HG02610 (cell line): ENCODE data around the gene SEC14L2.
A peak's percentile ranks its signal among the peaks of the same experiment; 100 is the strongest.

Source experiments
- ATAC-seq: cut with Tn5 transposase; IDR thresholded peaks from one replicate; pipeline ENCODE4 v1.9.1; 2021; ENCODE audit warnings: mild to moderate bottlenecking, moderate library complexity; ENCODE audit not compliant: unreplicated experiment

The SEC14L2 gene

DNA sequence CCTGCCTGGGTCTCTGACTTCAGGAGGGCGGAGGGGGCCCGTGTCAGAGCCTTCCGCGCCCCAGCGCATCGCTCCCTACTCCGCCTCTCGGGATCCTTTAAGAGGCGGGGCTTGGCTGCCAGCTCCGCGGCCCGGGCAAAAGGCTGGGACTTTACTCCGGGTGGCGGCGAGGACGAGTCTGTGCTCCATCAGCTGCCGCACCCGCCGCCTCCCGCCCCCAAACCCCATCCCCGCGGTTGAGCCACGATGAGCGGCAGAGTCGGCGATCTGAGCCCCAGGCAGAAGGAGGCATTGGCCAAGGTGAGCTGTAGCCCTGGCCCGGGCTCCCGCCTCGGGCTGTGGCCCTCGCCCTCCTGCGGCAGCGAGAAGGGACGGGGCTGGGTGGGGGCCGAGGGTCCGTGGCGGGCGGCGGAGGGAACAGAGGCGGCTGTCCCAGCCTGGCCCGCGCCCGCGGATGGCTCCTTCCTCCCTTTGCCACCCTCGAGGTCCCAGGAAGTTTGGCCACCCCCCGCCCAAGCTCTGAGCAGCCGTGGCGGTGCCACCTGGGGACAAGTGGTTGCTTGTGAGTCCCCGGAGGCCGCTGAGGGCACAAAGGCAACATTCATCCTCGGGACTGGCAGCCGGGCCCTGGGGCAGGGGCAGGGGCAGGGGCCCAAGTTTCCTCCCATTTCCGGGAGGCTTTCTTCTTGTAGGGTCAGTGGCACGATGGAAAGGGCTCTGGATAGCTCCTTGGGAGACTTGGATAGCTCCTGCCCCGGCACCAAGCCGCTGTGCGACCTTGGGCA is at the start of gene SEC14L2:
Gene SEC14L2, plus strand, starts transcription at position 148 of the 785 bp plus-strand sequence. Its CDS starts 99 bp downstream, at position 247.
- ATAC-seq, result no peak

DNA sequence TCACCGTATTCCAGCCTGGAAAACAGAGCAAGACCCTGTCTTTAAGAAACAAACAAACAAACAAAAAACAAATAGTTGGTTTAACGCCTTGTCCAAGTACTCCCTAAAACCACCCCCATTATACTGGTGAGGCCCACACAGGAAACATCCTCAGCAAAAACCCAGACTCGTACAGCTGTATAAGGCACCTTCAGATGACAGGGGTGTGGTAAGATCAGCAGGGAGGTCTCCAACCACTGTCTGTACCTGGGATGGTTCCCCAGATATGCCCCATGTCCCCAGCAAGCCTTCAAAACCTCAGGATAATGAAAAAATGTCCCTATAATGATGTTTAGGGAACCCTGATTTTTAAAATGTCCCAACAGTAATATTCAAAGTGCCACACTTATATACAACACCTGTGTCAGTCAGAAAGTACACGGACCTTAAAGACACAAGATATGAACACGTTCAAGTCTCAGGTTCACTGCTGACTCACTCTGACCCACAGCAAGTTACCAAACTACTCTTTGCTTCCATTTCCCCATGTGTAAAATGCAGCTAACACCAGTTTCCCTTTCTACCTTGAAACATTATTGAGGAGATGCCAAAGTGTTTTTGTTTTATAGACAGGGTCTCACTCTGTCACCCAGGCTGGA is 49.4 kb upstream of the SEC14L2 start:
- no peak for ATAC-seq

DNA sequence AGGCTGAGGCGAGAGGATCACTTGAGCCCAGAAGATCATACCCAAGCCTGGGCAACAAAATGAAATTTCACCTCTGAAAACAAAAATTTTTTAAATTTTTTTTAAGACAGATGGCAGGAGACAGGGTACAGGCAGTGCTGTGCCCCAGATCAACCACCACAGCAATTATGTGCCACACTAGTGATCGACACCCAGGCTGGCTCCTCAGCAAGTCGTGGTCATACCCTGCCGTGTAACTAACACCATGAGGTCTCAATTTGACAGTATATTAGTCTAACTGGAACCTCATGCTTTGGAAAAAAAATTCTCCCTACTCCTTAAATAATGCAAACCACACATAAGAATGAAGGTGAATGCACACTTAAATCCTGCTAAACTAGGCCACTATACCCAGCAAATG is 48.4 kb upstream of the SEC14L2 start:
- ATAC-seq, result no peak

DNA sequence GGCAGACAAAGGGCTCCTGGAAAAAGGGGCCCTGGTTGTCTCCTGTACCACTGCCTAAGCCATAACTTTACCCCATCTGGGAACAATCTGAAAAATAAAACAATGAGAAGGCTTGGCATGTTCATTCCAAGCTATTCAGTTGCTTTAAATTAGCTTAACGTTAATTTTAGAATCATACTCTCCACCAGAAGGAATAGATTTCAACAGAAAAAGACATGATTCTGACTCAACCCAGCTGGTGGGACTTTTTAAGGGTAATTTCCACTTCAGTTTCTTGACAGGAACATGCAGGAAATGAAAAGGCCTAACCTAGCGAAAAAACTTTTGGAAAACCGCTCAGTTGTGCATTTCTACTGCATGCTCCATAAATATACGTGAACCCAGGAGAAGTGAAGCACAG is 48.0 kb upstream of the SEC14L2 start:
- no peak for ATAC-seq

DNA sequence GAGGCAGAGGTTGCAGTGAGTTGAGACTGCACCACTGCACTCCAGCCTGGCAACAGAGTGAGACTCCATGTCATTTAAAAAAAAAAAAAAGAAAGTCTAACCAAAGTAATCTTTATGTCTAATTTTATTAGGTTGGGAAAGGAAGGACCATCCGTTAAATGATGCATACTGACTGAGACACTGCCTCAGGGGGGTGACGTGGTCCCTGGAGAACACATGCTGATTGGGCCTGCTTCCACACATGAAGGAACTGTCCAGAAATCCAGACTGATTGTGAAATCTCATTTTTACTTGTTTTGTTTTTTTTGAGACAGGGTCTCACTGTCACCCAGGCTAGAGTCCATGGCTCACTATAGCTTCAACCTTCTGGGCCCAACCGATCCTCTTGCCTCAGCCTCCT is 45.6 kb upstream of the SEC14L2 start:
- ATAC-seq, result no peak

DNA sequence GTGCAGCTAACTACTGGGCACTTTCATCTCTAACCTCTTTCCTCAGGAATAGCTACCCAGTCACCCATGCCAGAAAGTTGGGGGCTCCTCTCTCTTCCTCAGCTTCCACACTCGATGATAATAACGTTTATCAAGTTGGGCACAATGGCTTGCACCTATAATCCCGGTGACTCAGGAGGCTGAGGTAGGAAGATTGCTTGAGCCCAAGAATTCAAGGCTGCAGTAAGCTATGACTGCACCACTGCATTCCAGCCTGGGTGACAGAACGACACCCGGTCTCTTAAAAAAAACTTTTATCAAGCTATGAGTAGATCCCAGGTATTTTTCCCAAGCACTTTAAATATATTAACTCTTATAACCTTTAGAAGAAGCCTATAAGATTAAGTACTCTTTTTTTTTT is 42.2 kb upstream of the SEC14L2 start:
- ATAC-seq, result no peak

DNA sequence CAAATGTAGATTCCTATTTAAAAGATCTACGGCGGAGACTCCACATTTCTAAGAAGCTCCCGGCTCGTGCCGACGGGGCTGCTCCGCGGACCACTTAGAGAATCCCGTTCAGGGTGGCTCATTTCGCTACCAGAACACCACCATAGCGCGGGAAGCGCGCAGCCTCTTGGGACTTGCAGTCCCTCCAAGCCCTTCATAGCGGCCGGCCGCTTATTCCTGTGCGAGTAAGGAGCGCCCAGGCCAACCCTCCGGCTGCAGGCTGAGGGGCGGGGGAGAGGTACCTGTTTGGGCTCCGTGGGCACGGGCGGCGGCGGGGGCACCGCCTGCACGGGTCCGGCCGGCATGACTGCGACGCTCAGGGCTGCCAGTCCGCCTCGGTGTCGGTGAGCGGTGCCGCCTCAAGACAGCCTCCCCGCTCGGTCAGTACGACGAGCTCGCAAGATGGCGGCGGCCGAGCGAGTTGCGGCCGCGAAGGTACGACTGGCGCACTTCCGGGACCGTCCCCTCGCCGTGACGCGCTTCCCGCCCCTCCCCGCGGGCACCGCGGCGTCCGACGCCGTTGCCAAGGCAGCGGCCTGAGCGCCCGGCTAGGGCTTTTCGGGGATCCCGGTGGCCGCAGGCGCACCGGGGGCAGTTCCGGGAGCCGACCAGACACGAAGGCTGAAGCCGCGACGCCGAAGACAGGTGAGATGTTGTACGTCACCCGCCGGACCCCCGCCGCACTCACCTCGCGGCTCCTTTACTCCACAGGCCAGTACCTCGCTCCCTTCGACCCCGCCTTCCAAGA is 40.2 kb upstream of the SEC14L2 start, which contains the start of the genes CCDC157 and SF3A1:
Gene CCDC157, plus strand, starts transcription at position 559 of the 787 bp plus-strand sequence. CDS start 8,994 bp downstream, outside the sequence.
Gene SF3A1, minus strand, starts transcription at position 446 of the 787 bp plus-strand sequence. Its CDS starts 102 bp downstream, at position 344.
- peak; percentile 89 for ATAC-seq

DNA sequence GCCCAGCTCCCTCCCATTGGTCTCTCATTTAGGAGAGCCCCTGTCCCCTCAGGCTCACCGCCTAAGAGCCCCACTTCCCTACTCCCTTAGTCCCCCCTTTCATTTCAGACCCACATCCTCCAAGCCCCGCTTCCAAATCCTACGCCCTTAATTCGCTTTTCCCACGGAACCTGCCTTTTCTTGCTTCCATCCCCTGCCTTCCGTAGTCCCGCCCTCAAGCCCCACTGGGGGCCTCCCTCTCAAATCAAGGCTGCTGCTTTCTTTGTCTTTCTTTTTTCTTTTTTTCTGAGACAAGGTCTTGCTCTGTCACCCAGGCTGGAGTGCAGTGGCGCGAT is 39.6 kb upstream of the SEC14L2 start:
- ATAC-seq, result no peak

DNA sequence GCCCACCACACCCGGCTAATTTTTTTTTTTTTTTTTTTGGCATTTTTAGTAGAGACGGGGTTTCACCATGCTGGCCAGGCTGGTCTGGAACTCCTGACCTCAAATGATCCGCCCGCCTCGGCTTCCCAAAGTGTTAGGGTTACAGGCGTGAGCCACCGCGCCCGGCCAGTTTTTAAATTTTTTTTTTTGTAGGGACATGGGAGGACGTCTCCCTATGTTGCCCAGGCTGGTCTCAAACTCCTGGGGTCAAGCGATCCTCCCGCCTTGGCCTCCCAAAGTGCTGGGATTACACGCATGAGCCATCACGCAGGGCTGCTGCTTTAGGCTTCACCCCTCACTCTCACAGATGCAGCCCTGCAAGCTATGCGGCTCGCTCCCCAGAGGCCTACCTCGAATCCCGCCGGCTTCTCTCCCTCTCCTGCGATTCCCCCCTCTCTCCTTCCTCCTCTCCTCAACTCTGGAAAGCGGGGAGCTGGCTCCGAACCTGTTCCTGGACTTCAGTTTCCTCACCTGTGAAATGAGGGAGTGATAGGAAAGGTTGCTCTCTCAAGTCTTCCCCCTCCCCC is 39.1 kb upstream of the SEC14L2 start:
- no peak for ATAC-seq

DNA sequence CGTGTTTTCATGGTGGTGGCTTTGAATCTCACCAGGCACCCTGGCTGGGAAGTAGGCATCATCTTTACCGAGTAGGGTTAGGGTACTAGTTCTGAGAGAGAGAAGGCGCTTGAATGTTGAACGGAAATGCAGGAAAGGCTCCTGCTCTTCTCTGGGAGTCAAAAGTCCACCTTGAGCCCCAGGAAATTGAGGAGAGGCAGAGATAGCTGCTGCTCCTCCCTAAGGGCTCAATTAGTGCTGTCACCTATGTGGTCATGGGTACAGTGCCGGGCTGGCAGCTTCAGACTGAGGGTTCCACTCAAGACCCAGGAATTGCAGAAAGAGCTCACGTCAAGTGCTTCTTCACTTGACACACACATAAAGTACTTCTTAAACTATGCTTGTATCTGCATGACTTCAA is 38.3 kb upstream of the SEC14L2 start:
- no peak for ATAC-seq

DNA sequence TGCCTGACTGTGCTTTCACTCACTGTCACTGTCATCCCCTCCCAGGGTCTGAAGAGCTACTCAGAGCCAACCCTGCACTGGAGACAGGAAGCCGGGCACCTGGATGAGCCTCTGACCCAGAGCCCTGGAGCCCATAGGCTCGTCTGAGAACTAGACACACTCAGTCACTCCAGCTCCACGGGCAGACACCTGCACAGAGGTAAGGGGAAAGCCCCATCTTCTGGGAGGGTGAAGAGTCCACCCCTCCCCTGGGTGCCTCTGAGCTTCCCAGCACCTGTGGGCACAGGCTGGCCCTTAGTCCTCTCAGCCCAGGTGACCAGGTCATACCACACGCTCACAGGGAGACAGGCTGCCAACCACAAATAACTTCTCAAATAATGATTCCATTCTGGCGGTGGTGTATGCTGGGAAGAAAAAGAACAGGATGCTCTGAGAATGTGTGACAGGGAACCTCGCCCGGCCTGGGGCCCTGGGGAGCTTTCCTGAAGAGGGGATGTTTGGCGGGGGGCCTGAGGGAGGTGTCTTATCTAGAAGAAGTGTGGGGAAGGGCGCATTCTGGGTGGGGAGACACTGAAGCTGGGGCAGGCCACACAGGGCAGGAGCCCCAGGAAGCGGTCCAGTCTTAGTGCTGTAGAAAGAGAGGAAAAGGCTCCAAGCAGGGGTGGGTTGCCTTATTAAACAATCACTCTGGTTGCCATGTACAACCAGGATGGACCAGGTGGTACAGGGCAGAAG is 34.7 kb upstream of the SEC14L2 start:
- no peak for ATAC-seq

DNA sequence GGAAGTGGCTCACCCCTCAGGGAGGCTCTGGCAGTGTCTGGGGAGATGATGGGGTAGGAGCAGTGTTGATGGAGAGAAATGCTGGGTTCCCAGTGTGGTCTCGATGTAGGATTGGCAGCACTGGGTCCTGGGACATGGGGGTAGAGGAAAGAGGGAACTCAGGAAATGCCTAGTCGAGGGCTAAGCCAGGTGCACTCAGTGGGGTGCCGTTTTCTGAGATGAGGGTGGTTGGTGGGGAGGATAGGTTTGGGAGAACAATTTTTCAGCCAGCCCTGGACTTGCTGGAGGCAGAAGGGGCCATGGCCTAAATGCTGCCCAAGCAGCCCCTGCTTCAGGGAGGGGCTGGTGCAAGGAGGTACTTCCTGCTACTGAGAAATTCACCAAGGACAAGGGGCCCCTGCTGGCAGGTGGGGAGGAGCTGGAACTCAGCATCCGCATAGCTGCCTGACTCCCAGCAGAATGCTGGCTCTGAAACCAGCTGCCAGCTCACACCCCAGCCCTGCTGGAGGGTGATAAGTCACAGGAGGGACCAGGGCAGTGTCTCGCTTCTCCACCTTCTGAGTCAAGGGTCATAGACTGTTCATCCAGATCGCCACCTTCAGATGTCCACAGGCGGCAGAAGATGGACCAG is 34.1 kb upstream of the SEC14L2 start:
- no peak for ATAC-seq

DNA sequence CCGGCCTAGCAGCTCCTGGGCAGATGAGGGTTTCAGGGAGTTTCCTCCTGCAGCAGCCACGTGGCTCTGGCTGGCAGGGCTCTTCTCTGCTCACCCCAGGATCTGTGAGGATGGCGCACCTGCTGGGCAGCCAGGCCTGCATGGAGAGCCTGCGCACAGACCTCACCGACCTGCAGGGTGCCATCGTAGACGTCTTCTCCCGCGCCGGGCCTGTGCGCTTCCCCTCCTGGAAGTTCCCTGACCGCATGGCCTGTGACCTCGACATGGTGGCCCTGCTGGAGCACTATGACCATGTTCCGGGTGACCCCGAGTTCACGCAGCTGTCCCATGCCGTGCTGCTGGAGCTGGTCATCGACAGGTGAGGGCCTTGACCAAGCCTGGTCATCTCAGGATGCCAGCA is 30.9 kb upstream of the SEC14L2 start:
- ATAC-seq, result no peak

DNA sequence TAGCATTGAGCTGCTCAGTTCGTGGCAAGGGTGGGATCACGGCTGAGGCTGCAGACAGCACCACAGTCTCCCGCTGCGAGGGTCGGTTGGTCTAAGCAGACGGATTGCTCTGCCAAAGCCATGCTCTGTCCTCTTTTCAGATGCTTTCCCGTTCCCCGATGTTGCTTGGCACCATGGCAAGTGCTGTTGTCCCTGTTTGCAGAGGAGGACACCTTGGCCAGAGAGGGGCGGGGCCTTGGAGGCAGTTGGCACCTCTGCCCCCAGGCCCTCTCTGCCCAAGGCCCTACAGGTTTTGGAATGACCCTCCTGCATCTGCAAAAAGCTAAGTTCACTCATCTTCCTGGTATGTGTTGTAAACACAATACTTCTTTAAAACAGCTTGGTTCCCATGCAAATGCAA is 28.4 kb upstream of the SEC14L2 start:
- no peak for ATAC-seq

DNA sequence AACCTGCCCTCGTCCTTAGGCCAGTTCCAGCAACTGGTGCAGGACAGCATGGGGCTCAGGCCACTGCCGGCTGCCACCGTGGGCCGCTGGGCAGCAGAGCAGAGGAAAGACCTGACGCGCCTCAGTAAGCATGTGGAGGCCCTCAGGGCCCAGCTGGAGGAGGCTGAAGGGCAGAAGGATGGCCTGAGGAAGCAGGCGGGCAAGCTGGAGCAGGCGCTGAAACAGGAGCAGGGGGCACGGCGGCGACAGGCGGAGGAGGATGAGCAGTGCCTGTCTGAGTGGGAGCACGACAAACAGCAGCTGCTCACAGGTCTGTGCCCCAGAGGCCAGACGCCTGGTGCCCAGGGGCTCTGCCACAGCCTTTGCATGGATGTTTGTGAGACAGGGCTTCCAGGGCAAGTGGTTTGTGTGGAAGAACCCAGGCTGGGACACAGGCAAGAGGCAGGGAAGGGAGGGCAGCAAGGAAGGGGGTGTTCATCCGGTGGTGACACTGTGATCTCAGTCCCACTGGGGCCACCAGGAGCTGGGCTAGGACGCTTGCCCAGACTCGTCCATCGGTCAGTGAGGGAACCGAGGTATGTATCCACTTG is 26.1 kb upstream of the SEC14L2 start:
- no peak for ATAC-seq

DNA sequence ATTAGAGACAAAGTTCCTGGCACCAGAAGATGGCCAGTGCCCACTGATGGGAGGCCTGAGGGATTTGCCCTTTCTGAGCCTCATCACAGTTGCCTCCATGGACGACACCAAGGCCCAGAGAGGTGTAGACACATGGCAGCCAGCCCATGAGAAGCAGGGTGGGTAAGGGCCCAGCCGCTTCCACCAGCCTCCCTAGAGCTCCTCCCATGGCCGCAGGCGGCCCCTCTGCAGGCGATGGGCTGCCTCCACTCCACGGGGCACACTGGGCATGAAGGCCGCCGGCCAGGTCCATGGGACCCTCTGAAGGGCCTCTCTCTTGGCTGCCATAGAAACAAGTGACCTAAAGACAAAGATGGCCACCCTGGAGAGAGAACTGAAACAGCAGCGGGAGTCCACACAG is 25.5 kb upstream of the SEC14L2 start:
- no peak for ATAC-seq

DNA sequence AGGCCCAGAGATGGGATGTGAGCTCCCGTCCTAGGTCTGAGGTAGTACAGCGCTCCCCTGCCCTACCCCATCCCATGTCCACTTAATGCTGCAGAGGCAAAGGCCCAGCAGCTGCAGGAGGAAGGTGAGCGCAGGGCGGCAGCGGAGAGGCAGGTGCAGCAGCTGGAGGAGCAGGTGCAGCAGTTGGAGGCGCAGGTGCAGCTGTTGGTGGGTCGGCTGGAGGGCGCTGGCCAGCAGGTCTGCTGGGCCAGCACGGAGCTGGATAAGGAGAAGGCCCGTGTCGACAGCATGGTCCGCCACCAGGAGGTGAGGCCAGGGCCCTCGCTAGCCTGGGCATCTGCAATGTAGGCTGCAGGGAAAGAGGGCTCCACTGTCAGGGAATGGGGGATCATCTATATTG is 24.8 kb upstream of the SEC14L2 start:
- ATAC-seq, result no peak

DNA sequence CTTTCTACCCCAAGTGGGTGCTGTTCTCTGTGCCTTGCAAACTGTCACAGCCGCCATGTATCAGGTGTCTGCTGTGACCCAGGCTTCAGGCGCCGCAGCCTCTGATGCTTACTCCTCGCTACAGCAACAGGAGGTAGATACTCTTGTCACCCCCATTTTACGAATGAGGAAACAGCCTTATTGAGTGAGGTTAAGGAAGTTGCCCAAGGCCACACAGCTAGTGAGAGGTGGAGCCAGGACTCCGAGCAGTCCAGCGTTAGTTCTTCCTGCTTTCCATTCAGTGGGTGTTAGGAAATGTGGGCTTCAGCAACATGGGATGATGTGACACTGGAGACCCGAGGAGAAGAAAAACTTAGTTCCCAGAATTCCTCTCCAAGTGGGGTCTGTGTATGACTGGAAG is 23.9 kb upstream of the SEC14L2 start:
- no peak for ATAC-seq

DNA sequence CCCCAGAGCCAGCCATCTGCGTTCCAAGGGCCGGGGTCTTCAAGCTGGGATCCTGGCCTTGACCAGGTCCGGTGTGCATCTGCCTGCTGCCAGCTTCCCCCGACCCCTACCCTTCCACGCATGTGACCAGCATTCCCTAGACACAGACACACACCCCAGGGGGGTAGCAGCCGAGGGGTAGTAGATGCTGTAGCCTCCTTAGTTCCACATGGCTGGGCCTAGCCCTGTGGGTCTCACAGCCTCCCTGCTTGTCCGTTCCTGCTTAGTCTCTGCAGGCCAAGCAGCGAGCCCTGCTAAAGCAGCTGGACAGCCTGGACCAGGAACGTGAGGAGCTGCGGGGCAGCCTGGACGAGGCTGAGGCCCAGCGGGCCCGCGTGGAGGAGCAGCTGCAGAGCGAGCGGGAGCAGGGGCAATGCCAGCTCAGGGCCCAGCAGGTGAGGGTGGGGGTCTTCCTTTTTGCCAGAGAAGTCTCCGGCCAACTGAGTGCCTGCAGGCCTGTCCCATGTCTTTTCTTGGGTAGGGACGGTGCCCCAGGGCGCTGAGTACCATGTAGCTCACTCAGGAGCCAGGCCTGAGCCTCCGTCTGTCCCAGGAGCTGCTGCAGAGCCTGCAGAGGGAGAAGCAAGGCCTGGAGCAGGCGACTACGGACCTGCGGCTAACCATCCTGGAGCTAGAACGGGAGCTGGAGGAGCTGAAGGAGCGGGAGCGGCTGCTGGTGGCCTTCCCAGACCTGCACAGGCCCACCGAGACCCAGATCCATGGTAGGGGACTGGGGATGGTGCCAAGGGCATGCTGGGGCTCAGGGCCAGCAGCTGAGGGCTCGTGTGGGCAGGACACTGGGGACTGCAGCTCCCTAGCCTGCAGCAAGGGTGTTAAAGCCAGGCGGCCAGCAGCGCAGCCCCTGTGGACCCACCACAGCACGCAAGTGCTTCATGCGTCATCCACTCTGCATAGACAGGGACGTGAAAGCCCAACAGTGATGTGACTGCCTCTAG is 23.2 kb upstream of the SEC14L2 start:
- no peak for ATAC-seq
